Stromal cell of bone marrow (primary cell): ENCODE measurements around the gene CATSPER4.
"Not testable (repeated sequence)": the region's sequence is repeated elsewhere in the genome, so short reads cannot be mapped to it uniquely, and the experiment has no call there.

Experiments
- DNase-seq: peaks from one replicate; pipeline ENCODE4 v3.0.0-alpha.2; 2012; ENCODE audit warnings: low read depth

Gene CATSPER4

DNA sequence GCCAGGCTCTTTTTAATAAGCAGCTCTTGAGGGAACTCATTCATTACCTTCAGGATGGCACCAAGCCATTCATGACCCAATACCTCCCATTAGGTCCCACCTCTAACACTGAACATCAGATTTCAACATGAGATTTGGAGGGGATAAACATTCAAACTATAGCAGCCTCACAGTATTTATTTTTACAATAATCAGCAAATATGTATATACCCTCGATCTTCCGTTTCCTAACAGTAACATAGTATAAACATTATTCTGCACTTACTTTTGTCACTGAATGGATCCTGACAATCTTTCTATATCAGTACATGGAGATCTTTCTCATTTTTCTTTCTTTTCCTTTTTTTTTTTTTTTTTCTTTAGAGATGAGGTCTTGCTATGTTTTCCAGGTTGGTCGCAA lies 5.4 kb downstream of the CATSPER4 start:
- no peak for DNase-seq

- DNase-seq: no peak
Measured at GRCh38 chr1:26197301-26197700, 6.9 kb downstream of the CATSPER4 start.

DNA sequence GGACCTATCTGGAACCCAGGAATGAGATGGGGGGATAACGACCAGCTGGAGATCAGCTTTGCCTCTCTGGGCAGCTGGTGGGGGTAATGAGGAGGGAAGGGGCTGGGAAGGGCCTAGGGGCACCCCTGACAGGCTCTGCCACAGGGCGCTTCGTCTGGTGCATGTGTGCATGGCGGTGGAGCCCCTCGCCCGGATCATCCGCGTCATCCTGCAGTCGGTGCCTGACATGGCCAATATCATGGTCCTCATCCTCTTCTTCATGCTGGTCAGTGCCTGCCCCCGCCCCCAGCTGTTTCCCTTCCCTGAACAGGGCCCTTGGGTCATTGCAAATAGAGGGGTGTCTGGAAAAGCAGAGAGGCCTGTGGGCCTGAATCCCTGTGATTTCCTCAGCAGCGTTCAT lies 7.4 kb downstream of the CATSPER4 start:
- DNase-seq: no peak

GRCh38 chr1:26200413-26200812 lies 10.0 kb downstream of the CATSPER4 start:
- no peak for DNase-seq

- no peak for DNase-seq
Measured at GRCh38 chr1:26203642-26204318, 13.4 kb downstream of the CATSPER4 start.

DNA sequence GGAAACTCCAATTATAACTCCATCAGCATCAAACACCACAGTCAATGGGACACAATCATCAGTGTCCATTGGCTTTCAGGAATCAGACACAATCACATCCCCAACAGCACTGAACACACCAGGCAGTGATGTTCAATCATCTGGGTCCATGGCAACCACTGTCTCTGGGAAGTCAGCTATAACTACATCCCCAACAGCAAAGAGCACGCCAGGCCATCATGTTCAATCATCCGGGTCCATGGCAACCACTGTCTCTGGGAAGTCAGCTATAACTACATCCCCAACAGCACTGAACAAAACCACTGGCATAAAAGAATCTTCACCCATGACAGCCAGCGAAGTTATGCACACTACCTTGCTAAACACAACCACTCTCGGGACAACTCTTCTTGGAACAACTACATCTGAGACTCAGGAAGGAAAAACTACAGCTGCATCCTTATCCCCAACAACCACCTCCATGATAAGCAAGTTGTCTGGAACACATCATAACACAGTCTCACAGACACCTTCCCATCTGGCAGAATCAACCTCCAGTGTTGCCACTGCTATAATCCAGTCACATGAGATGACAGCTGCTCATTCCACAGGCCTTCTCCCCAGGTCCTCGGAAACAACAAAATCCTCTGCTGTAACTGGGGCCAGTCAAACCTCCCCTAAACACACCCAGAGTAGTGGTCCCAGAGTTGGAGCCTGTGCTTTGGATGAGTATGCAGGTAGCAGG lies 19.9 kb downstream of the CATSPER4 start:
- DNase-seq: no peak

- no peak for DNase-seq
Measured at GRCh38 chr1:26212726-26213125, 22.3 kb downstream of the CATSPER4 start.

DNA sequence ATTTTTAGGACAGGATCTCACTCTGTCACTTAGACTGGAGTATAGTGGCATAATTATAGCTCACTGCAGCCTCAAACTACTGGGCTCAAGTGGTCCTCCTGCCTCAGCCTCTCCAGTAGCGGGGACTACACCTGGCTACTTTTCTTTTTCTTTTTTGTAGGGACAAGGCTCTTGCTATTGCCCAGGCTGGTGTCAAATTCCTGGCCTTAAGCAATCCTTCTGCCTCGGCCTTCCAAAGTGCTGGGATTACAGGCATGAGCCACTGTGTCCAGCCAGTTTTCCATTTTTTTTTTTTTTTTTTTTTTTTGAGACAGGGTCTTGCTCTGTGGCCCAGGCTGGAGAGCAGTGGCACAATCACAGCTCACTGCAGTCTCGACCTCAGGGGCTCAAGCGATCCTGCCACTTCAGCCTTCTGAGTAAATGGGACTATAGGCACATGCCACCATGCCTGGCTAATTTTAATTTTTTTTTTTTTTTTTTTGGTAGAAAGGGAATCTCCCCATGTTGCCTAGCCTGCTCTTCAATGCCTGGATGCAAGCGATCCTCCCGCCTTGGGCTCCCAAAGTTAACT lies 23.0 kb downstream of the CATSPER4 start:
- no peak for DNase-seq

GRCh38 chr1:26215246-26215645 lies 24.8 kb downstream of the CATSPER4 start:
- DNase-seq: no peak

DNA sequence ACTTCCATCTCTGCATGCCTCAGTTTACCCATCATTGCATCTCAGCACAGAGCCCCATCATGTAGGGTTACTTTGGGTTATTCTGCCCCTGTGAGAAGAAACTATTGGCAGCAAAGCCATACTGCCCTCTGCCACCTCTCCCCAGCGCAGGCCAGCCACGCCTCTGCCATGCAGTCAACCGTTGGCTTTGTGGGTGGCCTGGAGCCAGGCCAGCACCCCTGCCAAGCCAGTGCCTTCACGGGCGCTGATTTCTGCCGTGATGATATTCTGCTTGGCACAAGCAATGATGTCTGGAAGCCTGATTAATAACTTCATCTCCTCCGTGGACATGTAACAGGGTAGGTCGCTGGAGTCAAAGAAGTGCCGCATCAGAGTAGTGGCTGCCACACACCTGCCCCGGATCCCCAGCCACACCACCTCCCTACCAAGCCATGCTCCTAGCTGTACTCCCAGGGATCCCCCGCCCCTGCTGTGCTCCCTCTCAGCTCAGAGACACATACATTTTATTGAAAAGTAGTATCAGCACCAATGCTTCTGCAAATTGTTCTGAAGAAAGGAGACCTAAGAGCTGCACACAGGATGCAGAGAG lies 28.6 kb downstream of the CATSPER4 start:
- no peak for DNase-seq

- DNase-seq: no peak
Measured at GRCh38 chr1:26220199-26220912, 30.0 kb downstream of the CATSPER4 start.

GRCh38 chr1:26221094-26221493 lies 30.7 kb downstream of the CATSPER4 start:
- DNase-seq: no peak

GRCh38 chr1:26224606-26225005 lies 34.2 kb downstream of the CATSPER4 start:
- DNase-seq: no peak

GRCh38 chr1:26225033-26225831 lies 34.8 kb downstream of the CATSPER4 start:
- DNase-seq: no peak

- not testable (repeated sequence) for DNase-seq
Measured at GRCh38 chr1:26230682-26231081, 40.3 kb downstream of the CATSPER4 start.

- DNase-seq: peak; percentile 90
Measured at GRCh38 chr1:26233903-26234643, 43.7 kb downstream of the CATSPER4 start, which contains the start of gene CEP85. Gene CEP85 (plus strand): TSS chr1:26234200. CDS start chr1:26239784, 5,584 bp downstream.

GRCh38 chr1:26234644-26235370 lies 44.4 kb downstream of the CATSPER4 start:
- DNase-seq: no peak

DNA sequence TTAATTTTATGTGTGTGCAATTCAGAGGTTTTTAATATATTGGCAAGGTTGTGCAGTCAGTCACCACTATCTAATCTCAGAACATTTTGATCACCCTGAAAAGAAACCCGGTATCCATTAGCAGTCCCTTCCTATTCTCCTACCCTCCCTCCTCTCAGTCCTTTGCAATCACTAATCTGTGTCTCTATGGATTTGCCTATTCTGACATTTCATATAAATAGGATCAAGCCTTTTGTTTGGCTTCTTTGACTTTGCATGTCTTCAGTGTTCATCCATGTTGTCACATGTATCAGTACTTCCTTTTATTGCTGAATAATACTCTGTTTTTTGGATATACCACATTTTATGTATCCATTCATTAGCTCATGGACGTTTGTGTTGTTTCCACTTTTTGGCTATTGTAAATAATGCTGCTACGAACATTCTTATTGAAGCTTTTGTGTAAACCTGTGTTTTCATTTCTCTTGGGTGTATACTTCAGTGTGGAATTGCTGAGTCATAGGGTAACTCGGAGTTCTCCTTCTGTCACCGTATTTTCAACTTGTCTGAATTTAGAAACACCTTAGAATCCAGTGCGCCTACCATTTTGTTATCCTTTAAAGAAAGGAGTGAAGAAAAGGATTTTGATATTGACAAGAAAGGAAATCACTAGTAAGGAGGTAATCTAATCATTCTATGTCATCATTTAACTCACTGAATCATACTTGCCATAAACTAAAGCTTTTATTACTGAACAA lies 47.0 kb downstream of the CATSPER4 start:
- DNase-seq: no peak

- no peak for DNase-seq
Measured at GRCh38 chr1:26239936-26240335, 49.5 kb downstream of the CATSPER4 start.
